ENCODE data around the gene SCN10A.

DNA sequence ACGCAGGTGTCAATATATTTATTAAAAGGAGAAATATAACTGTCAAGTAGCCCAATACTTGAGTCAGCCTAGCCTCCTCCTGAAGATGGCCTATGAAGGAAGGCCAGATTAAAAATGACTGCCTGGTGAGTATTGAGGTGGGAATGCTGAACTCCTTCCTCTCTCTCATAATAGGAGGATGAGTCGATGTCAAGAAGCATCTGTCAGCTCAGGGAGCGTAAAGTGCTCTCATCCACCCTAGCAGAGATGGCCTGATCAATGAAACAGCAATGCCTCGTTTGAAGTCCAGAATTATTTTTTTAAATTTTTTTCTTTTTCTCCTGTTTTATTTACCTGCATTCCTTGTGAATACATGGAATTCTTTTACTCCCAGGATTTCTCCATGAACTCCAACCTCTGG, 58.3 kb downstream of the SCN10A start:
- no peak for TF ChIP-seq POLR2A (IDR thresholded peaks at IDR 0.05)
- TF ChIP-seq, protein P1, sequence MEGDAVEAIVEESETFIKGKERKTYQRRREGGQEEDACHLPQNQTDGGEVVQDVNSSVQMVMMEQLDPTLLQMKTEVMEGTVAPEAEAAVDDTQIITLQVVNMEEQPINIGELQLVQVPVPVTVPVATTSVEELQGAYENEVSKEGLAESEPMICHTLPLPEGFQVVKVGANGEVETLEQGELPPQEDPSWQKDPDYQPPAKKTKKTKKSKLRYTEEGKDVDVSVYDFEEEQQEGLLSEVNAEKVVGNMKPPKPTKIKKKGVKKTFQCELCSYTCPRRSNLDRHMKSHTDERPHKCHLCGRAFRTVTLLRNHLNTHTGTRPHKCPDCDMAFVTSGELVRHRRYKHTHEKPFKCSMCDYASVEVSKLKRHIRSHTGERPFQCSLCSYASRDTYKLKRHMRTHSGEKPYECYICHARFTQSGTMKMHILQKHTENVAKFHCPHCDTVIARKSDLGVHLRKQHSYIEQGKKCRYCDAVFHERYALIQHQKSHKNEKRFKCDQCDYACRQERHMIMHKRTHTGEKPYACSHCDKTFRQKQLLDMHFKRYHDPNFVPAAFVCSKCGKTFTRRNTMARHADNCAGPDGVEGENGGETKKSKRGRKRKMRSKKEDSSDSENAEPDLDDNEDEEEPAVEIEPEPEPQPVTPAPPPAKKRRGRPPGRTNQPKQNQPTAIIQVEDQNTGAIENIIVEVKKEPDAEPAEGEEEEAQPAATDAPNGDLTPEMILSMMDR (IDR thresholded peaks at IDR 0.05) = no peak

Measured in ovary (tissue), 3 donors.